ENCODE measurements around the gene PBLD. TPM values are rescaled to one million over a fixed set of nuclear protein-coding genes. Genes with fewer than 3 reads are reported as not detected.
"Not testable (repeated sequence)": the region's sequence is repeated elsewhere in the genome, so short reads cannot be mapped to it uniquely, and the experiment has no call there.

The PBLD gene
- polyA plus RNA-seq, 1 donor: 293 TPM

DNA sequence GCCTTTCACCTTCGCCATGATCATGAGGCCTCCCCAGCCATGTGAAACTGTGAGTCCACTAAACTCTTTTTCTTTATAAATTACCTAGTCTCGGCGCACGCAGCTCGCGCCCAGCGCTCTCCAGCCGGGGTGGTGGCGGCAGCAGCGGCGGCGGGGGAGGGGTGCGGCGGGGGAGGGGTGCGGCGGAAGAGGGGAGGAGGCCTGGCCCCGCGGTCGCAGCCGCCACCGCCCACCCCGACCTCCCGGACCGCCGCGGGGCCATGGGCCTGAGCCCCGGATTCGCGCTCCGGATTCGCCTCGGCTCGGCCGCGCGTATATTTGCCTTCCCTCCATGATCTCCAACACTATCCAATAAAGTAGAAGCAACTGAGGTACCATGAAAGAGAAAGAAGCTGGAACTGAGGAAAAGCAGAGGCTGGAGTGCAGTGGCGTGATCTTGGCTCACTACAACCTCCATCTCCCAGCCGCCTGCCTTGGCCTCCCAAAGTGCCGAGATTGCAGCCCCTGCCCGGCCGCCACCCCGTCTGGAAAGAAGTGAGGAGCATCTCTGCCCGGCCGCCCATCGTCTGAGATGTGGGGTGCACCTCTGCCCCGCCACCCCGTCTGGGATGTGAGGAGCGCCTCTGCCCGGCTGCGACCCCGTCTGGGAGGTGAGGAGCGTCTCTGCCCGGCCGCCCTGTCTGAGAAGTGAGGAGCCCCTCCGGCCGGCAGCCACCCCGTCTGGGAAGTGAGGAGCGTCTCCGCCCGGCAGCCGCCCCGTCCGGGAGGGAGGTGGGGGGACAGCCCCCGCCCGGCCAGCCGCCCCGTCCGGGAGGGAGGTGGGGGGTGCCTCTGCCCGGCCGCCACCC lies 53.6 kb downstream of the PBLD start:
- DNase-seq; H3K27me3 ChIP-seq (ENCODE audit: control insufficient read depth, insufficient read depth, low read length); H3K4me1 ChIP-seq (ENCODE audit: control insufficient read depth, insufficient read depth, low read length); H3K4me3 ChIP-seq (ENCODE audit: low read length); H3K27ac ChIP-seq (ENCODE audit: low read length): not testable (repeated sequence)
- WGBS (ENCODE audit: insufficient coverage, low lambda C conversion rate): no CpG with 5 or more reads among the region's 70 CpGs
- Histone ChIP-seq H3K36me3 (ENCODE audit: control insufficient read depth, insufficient read depth, low read length) (peaks cover 15% of the 10 kb centered on the region), H3K9me3 (ENCODE audit: control insufficient read depth, low read depth, low read length) (peaks cover 19% of the 10 kb centered on the region)

GRCh38 chr10:68277814-68278213 lies 54.9 kb downstream of the PBLD start:
- H3K36me3 ChIP-seq (ENCODE audit: control insufficient read depth, insufficient read depth, low read length): peaks cover 11% of the 10 kb centered on the region
- H3K27ac ChIP-seq (ENCODE audit: low read length); H3K27me3 ChIP-seq (ENCODE audit: control insufficient read depth, insufficient read depth, low read length); H3K4me3 ChIP-seq (ENCODE audit: low read length); H3K4me1 ChIP-seq (ENCODE audit: control insufficient read depth, insufficient read depth, low read length); DNase-seq: not testable (repeated sequence)
- no CpG with 5 or more reads among the region's 2 CpGs for WGBS (ENCODE audit: insufficient coverage, low lambda C conversion rate)
- peaks cover 19% of the 10 kb centered on the region for H3K9me3 ChIP-seq (ENCODE audit: control insufficient read depth, low read depth, low read length)

GRCh38 chr10:68276224-68276623 lies 56.5 kb downstream of the PBLD start:
- DNase-seq: no peak

GRCh38 chr10:68275600-68276126 lies 57.1 kb downstream of the PBLD start:
- Histone ChIP-seq H3K9me3 (ENCODE audit: control insufficient read depth, low read depth, low read length) (peaks cover 19% of the 10 kb centered on the region), H3K36me3 (ENCODE audit: control insufficient read depth, insufficient read depth, low read length) (peaks cover 7% of the 10 kb centered on the region), H3K4me1 (ENCODE audit: control insufficient read depth, insufficient read depth, low read length) (no peaks in the 10 kb centered on the region), H3K27me3 (ENCODE audit: control insufficient read depth, insufficient read depth, low read length) (no peaks in the 10 kb centered on the region), H3K4me3 (ENCODE audit: low read length) (no peak overlapping the region), H3K27ac (ENCODE audit: low read length) (no peak overlapping the region)
- WGBS (ENCODE audit: insufficient coverage, low lambda C conversion rate): no CpG with 5 or more reads among the region's 2 CpGs
- DNase-seq: no peak

More at GRCh38 chr10:68276224-68276623, 56.5 kb downstream of the PBLD start:
- peaks cover 19% of the 10 kb centered on the region for H3K9me3 ChIP-seq (ENCODE audit: control insufficient read depth, low read depth, low read length)
- peaks cover 8% of the 10 kb centered on the region for H3K36me3 ChIP-seq (ENCODE audit: control insufficient read depth, insufficient read depth, low read length)
- no peak overlapping the region for H3K27ac ChIP-seq (ENCODE audit: low read length)
- H3K4me3 ChIP-seq (ENCODE audit: low read length): no peak overlapping the region
- no peaks in the 10 kb centered on the region for H3K4me1 ChIP-seq (ENCODE audit: control insufficient read depth, insufficient read depth, low read length)
- no peaks in the 10 kb centered on the region for H3K27me3 ChIP-seq (ENCODE audit: control insufficient read depth, insufficient read depth, low read length)

DNA sequence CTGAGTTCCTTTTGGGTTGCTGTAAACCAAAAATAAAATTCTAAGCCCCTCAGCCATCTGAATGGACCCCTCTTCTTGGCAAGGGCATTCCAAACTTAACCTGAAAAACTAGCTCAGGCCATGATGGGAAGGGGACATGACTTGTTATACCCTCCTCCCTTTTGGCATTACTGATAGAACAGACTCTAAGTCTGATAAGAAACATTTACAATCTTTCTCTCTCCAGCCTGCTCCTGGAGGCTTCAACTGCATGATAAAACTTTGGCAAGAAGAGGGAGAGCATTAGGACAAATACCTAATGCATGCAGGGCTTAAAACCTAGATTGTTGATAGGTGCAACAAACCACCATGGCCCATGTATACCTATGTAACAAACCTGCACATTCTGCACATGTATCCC lies 59.9 kb downstream of the PBLD start:
- H3K27me3 ChIP-seq (ENCODE audit: control insufficient read depth, insufficient read depth, low read length): no peaks in the 10 kb centered on the region
- peaks cover 2% of the 10 kb centered on the region for H3K36me3 ChIP-seq (ENCODE audit: control insufficient read depth, insufficient read depth, low read length)
- H3K9me3 ChIP-seq (ENCODE audit: control insufficient read depth, low read depth, low read length): peaks cover 3% of the 10 kb centered on the region
- DNase-seq: no peak
- H3K27ac ChIP-seq (ENCODE audit: low read length): no peak overlapping the region
- H3K4me1 ChIP-seq (ENCODE audit: control insufficient read depth, insufficient read depth, low read length): no peaks in the 10 kb centered on the region
- no peak overlapping the region for H3K4me3 ChIP-seq (ENCODE audit: low read length)

DNA sequence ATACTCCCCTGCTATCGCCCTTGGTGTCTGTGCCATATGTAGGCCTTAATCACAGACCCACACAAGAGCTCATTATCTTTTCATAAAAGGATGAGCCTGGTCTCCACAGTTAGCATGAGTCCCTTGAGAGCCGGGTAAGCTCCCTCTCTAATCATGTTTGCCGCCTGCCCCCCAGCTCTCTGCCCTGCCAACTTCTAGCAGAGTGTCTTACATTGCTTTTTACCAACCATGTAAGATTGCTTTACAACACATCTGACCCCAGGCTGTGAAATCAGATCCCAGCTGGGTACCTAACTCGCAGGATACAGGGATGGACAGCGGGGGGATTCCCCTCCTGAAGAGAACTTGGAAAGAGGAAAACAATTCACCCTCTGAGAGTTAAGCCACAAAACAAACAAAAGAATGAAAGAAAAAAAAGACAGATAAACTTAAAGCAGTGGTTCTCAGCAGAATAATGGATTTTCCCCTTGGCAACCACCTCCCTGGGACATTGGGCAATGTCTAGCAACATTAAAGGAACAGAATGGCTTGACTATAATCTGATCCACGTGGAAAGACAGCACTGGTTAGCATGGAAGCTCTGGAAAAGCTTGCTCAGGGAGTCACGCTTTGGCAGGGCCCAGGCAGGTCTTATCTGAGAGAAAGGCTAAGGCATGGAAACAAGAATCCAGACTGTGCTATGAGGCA lies 61.4 kb downstream of the PBLD start:
- no peaks in the 10 kb centered on the region for H3K27me3 ChIP-seq (ENCODE audit: control insufficient read depth, insufficient read depth, low read length)
- WGBS (ENCODE audit: insufficient coverage, low lambda C conversion rate): 60% methylated on average over 1 of the region's 7 CpGs
- no peaks in the 10 kb centered on the region for H3K4me1 ChIP-seq (ENCODE audit: control insufficient read depth, insufficient read depth, low read length)
- DNase-seq: no peak
- H3K27ac ChIP-seq (ENCODE audit: low read length): no peak overlapping the region
- H3K9me3 ChIP-seq (ENCODE audit: control insufficient read depth, low read depth, low read length): no peaks in the 10 kb centered on the region
- peaks cover 2% of the 10 kb centered on the region for H3K36me3 ChIP-seq (ENCODE audit: control insufficient read depth, insufficient read depth, low read length)
- H3K4me3 ChIP-seq (ENCODE audit: low read length): no peak overlapping the region

DNA sequence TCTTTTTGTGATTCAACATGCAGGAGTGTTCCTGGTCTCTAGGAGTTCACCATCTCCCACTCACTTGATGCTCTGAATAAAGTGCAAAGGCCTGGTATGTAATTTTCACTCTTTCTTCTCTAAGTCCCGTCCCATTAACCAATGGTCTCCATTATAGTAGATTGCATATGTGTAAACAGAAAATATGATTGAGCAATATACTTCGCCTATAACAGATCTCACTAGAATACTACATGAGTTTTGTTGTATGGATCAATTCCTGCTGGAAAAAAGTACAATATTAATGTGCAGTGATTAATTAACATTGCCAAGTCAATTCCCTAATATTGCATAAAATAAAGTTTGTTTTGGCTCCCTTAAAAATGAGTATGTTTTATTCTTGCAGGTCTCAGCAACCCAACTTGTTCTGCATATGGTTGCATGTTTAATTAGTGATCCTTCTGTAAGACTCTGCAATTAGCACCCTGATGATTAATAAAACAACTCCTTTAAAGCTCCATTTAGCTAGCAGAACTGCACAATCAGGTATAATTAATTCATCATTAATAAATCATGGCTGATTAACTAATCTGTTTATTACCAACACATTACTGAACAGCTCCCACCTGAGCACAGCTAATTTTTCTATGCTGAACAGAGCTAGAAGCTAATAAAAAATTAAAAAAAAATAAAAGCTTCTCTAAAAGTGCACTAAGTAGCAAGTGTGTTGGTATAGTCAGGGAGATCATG lies 63.0 kb downstream of the PBLD start:
- H3K4me1 ChIP-seq (ENCODE audit: control insufficient read depth, insufficient read depth, low read length): no peaks in the 10 kb centered on the region
- H3K36me3 ChIP-seq (ENCODE audit: control insufficient read depth, insufficient read depth, low read length): peaks cover 2% of the 10 kb centered on the region
- peaks cover 3% of the 10 kb centered on the region for H3K9me3 ChIP-seq (ENCODE audit: control insufficient read depth, low read depth, low read length)
- 100% methylated on average over 2 of the region's 2 CpGs for WGBS (ENCODE audit: insufficient coverage, low lambda C conversion rate)
- H3K4me3 ChIP-seq (ENCODE audit: low read length): no peak overlapping the region
- no peak overlapping the region for H3K27ac ChIP-seq (ENCODE audit: low read length)
- no peak for DNase-seq
- no peaks in the 10 kb centered on the region for H3K27me3 ChIP-seq (ENCODE audit: control insufficient read depth, insufficient read depth, low read length)

- Histone ChIP-seq H3K4me1 (ENCODE audit: control insufficient read depth, insufficient read depth, low read length) (no peaks in the 10 kb centered on the region), H3K9me3 (ENCODE audit: control insufficient read depth, low read depth, low read length) (peaks cover 3% of the 10 kb centered on the region), H3K36me3 (ENCODE audit: control insufficient read depth, insufficient read depth, low read length) (peaks cover 9% of the 10 kb centered on the region), H3K27ac (ENCODE audit: low read length) (no peak overlapping the region), H3K27me3 (ENCODE audit: control insufficient read depth, insufficient read depth, low read length) (no peaks in the 10 kb centered on the region), H3K4me3 (ENCODE audit: low read length) (no peak overlapping the region)
- WGBS (ENCODE audit: insufficient coverage, low lambda C conversion rate): 100% methylated on average over 2 of the region's 8 CpGs
- DNase-seq: no peak
These were observed 71.4 kb downstream of the PBLD start for GRCh38 chr10:68261132-68261856.

DNA sequence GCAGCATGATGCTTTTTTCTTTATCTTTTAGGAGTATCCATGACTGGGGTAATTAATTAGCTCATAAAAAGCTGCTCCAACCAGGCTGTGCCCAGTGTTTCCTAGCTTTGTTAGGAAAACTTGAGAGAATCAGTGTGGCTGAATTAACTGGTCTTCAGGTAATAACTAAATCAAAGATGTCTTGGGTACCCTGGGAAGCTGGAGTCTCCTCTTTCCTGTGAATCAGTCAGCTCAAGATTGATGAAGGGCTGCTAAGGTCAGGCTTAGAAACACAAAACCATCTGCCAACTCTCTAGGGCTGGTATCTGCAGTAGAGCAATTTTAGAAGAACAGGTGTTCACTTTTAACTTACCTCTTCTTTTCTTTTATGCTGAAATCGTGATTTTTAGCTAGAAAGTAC lies 79.4 kb downstream of the PBLD start:
- Histone ChIP-seq H3K27ac (ENCODE audit: low read length) (no peak overlapping the region), H3K4me1 (ENCODE audit: control insufficient read depth, insufficient read depth, low read length) (no peaks in the 10 kb centered on the region), H3K36me3 (ENCODE audit: control insufficient read depth, insufficient read depth, low read length) (no peaks in the 10 kb centered on the region), H3K9me3 (ENCODE audit: control insufficient read depth, low read depth, low read length) (no peaks in the 10 kb centered on the region), H3K4me3 (ENCODE audit: low read length) (no peak overlapping the region), H3K27me3 (ENCODE audit: control insufficient read depth, insufficient read depth, low read length) (no peaks in the 10 kb centered on the region)
- 100% methylated on average over 1 of the region's 1 CpG for WGBS (ENCODE audit: insufficient coverage, low lambda C conversion rate)
- no peak for DNase-seq
